NCI-H2196 (cell line): ENCODE measurements around the gene RNF4.
"Not testable (repeated sequence)": the region's sequence is repeated elsewhere in the genome, so short reads cannot be mapped to it uniquely, and the experiment has no call there.

Experiments used
- DNase-seq: peaks from one replicate; lab custom pipeline; 2025; ENCODE audit not compliant: unreplicated experiment; lab: John Stamatoyannopoulos, UW

The RNF4 gene

DNA sequence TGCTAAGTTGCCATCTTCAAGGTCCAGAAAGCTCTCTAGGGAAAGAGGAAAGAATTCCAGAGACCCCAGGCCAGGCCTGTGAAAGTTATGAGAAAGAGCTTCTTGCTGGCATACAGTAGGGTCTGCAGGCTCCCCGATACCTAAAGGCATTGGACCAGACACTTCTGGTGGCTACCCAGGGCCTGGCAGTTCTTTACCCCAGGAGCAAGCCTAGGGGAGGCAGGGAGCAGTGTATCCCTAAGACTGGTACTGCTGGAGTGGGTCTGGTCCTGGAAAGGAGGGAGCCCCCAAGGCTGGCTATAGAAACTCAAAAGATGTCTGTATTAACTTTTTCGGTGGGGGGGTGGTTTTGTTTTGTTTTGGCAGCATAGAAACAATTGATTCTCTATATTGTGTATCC lies 47.7 kb downstream of the RNF4 start:
- DNase-seq = no peak

DNA sequence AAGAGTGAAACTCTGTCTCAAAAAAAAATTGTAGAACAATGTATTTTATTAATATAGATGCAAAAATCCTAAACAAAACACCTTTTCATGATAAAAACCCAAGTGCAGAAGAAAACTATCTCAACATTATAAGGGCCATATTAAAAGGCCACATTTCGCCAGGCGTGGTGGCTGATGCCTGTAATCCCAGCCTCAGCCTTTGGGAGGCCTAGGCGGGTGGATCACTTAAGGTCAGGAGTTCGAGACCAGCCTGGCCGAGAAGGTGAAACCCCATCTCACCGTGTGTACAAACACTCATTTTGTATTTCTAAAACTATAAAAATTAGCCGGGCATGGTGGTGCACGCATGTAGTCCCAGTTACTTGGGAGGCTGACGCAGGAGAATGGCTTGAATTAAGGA lies 57.7 kb downstream of the RNF4 start:
- no peak for DNase-seq

- no peak for DNase-seq
These were observed 66.0 kb downstream of the RNF4 start for GRCh38 chr4:2534904-2535375.

DNA sequence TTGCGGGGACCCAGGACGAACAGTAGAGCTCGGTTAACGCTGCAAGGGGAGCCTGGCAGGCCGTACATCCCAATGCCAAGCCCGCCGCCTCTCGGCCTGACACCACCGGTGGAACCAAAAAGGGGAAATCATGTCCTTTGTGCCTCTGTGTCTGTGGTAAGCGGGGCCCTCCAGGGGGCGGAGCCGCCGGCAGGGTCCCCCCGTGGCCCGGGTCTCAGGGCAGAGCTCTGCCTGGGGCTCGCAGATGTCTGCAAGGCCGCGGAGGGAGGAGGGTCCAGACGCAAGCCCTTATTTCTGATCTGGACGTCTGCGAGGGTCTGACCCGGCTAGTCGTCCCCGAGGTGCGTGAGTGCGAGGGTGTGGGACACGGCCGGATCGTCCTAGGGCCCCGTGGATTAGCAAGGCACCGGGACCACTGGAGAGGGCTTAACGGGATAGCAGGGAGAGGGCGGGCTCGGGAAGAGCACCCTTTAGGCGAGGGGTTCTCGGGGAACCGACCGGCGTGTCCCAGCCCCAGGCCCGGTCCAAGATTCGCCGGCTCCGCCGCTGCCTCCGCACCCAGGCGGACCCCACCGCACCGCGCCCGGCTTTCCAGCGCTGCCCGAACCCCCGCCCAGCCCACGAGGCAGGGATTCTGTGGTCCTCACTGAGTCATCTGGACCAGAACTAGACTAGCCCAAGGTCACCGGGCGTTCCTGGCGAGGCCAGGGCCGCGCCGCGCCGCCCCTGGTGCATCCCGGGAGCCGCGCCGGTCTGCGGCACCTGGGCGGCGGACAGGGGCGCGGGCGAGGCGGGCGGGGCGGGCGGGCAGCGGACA lies 66.7 kb downstream of the RNF4 start:
- no peak for DNase-seq

- DNase-seq = peak; percentile 99
These were observed 67.5 kb downstream of the RNF4 start, which contains the start of gene FAM193A for GRCh38 chr4:2536193-2537010. Gene FAM193A (plus strand): TSS chr4:2536647. CDS start chr4:2536916, 269 bp downstream.

- peak; percentile 34 for DNase-seq
These were observed 68.3 kb downstream of the RNF4 start for GRCh38 chr4:2537011-2537830.

GRCh38 chr4:2543580-2544191 lies 74.8 kb downstream of the RNF4 start:
- not testable (repeated sequence) for DNase-seq

GRCh38 chr4:2545321-2546013 lies 76.6 kb downstream of the RNF4 start:
- DNase-seq = no peak

DNA sequence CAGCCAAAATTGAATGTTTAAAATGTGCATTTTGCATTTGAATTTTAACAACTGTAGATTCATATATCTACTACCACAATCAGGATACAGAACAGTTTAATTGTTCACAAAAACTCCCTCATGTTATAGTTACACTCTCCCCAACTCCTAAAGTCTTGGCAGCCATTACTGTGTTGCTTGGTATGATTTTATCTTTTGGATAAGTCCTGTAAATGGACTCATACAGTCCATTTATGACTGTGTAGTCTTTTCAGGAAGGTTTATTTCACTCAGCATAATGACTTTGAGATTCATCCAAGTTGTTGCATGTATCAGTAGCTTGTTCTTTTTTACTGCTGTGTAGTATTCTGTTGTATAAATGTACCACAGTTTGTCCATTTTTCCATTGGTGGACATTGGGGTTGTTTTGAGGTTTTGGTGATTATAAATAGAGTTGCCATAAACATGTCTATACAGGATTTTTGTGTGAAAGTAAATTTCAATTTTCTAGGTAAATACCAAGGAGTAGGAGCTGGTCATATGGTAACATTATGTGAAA lies 77.4 kb downstream of the RNF4 start:
- DNase-seq = no peak

GRCh38 chr4:2546961-2547691 lies 78.2 kb downstream of the RNF4 start:
- DNase-seq = not testable (repeated sequence)

- no peak for DNase-seq
These were observed 82.2 kb downstream of the RNF4 start for GRCh38 chr4:2551118-2551517.

- no peak for DNase-seq
These were observed 83.9 kb downstream of the RNF4 start for GRCh38 chr4:2552806-2553205.

DNA sequence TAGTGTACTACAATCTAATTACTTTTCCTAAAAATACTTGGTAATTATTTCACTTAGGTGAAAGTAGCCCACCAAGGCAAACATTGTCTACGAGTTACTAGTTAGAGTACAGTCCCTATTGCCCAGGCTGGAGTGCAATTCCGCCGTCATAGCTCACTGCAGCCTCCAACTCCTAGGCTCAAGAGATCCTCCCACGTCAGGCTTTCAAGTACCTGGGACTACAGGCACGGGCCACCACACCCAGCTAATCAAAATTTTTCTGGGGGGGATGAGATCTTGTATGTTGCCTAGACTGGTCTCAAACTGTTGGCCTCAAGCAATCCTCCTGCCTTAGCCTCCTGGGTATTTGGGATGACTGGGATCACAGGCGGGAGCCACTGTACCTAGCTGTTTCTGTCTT lies 89.4 kb downstream of the RNF4 start:
- DNase-seq = no peak

DNA sequence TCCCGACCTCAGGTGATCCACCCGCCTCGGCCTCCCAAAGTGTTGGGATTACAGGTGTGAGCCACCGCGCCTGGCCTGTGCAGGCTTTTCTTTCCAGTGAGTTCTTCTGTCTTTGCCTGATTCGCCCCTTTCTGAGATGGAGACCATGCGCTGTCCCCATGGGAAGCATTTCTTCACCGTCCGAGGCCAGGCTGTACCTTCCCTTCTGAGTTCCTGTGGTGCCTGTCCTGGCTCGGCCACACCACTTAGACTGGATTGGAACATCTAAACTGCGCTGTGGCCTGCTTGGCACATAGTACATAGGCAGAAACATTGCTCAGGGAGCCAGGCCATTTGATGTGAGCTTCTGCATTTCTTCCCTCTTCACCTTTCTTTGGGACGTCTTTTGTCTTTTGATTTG lies 91.3 kb downstream of the RNF4 start:
- no peak for DNase-seq
